K562 (cell line): ENCODE results near the gene RGS3. TPM values are rescaled to one million over a fixed set of nuclear protein-coding genes. Genes with fewer than 3 reads are reported as not detected.

Experiments used
- ATAC-seq: fragments of 200-7000 bp; cut with Tn5 transposase; 3 replicates; pipeline ENCODE4 v1.9.1; 2020; ENCODE audit warnings: moderate library complexity
- BruUV-seq: library from RNA; stranded (reverse); fragments of 400-500 nt; replicated peaks from 2 replicates; lab custom pipeline; 2021; lab: Mats Ljungman, UMichigan
- CTCF ChIA-PET: fragments of 300-600 bp; formaldehyde crosslinking; extraction: SDS; loops from one replicate; lab custom pipeline; 2021; ENCODE audit warnings: low intra/inter-chr PET ratio; lab: Yijun Ruan, JAX
- POLR2A ChIA-PET: fragments of 300-600, 350-650 bp; sonication (Branson Sonifier 250); formaldehyde crosslinking; extraction: SDS; loops from one replicate; lab custom pipeline; 2021; ENCODE audit warnings: antibody characterized with exemption, inconsistent platforms; lab: Yijun Ruan, JAX
- DNase-seq, 4 experiments: peaks; one replicate each; pipeline versions ENCODE4 v3.0.0 to v3.0.0-alpha.2; 2011 to 2018; ENCODE audit warnings: low spot score in 3 of 4, mixed read lengths in 3 of 4; ENCODE audit errors: extremely low read depth in 1 of 4
- FAIRE-seq: peaks from 2 replicates; lab custom pipeline; 2011; peaks lifted over from hg19 to GRCh38; lab: Jason Lieb, UNC
- H2AFZ ChIP-seq: 2 replicates; pipeline ENCODE4 v1.6.0; 2011; ENCODE audit warnings: low read depth, low read length, control low read depth, inconsistent platforms
- H3K27ac ChIP-seq: fragments of 200-600 bp; 3 replicates; pipeline ENCODE4 v1.8.0; 2011; ENCODE audit warnings: low read depth, mild to moderate bottlenecking, control low read depth, inconsistent platforms, low read length, moderate library complexity, mixed read lengths; ENCODE audit errors: extremely low read depth
- H3K27me3 ChIP-seq, 2 experiments: fragments of 300-600 bp in 1 of 2; 2 replicates in 1 of 2; 3 replicates in 1 of 2; pipeline versions ENCODE4 v1.6.0 to v1.8.0; 2011; ENCODE audit warnings: inconsistent platforms in 2 of 2, low read length in 2 of 2, mild to moderate bottlenecking in 1 of 2, mixed read lengths in 1 of 2, moderate library complexity in 1 of 2; ENCODE audit not compliant: control insufficient read depth in 2 of 2, insufficient read depth in 2 of 2
- H3K36me3 ChIP-seq: fragments of 300-600 bp; 3 replicates; pipeline ENCODE4 v1.8.0; 2011; ENCODE audit warnings: mild to moderate bottlenecking, low read length, inconsistent platforms; ENCODE audit not compliant: control insufficient read depth, insufficient read depth
- H3K4me1 ChIP-seq, 2 experiments: fragments of 200-600 bp in 1 of 2; replicated peaks in 1 of 2; 2 replicates in 1 of 2; 3 replicates in 1 of 2; pipeline versions ENCODE4 v1.5.1 to v1.8.0; 2011; ENCODE audit warnings: inconsistent platforms in 2 of 2, low read length in 2 of 2, mild to moderate bottlenecking in 1 of 2, mixed read lengths in 1 of 2, moderate library complexity in 1 of 2; ENCODE audit not compliant: control insufficient read depth in 2 of 2, insufficient read depth in 2 of 2
- H3K4me2 ChIP-seq: 2 replicates; pipeline ENCODE4 v1.6.1; 2011; ENCODE audit warnings: low read length, control low read depth, inconsistent platforms, mixed read lengths; ENCODE audit not compliant: insufficient read depth
- H3K4me3 ChIP-seq: fragments of 200-600 bp; sonication (generic), shearing (Covaris generic); 2 replicates; pipeline ENCODE4 v1.5.1; 2016; ENCODE audit warnings: control low read depth, inconsistent platforms
- H3K79me2 ChIP-seq: fragments of 200-600 bp; 3 replicates; pipeline ENCODE4 v1.8.0; 2011; ENCODE audit warnings: low read length, inconsistent platforms; ENCODE audit not compliant: control insufficient read depth, insufficient read depth
- H3K9ac ChIP-seq, 2 experiments: 2 replicates each; pipeline versions ENCODE4 v1.6.0 to v1.6.1; 2011; ENCODE audit warnings: low read depth in 2 of 2, low read length in 2 of 2, control low read depth in 1 of 2, inconsistent platforms in 1 of 2, mild to moderate bottlenecking in 1 of 2, mixed read lengths in 1 of 2; ENCODE audit not compliant: insufficient read depth in 1 of 2
- H3K9me1 ChIP-seq: one replicate; pipeline ENCODE4 v1.6.0; 2011; ENCODE audit warnings: inconsistent platforms, mild to moderate bottlenecking, low read length, moderate library complexity; ENCODE audit not compliant: control insufficient read depth, insufficient read depth
- H3K9me3 ChIP-seq: replicated peaks from 2 replicates; pipeline ENCODE4 v1.5.1; 2011; ENCODE audit warnings: low read depth, low read length, inconsistent platforms; ENCODE audit not compliant: control insufficient read depth, insufficient read depth
- H4K20me1 ChIP-seq: replicated peaks from 2 replicates; pipeline ENCODE4 v1.6.1; 2011; ENCODE audit warnings: low read length, inconsistent platforms, mixed read lengths; ENCODE audit not compliant: control insufficient read depth, insufficient read depth
- AFF1 ChIP-seq, 2 experiments: fragments of 450-650 bp; IDR thresholded peaks; 2 replicates each; pipeline ENCODE4 v1.6.1; 2018; ENCODE audit warnings: mild to moderate bottlenecking in 2 of 2, low read depth in 1 of 2; ENCODE audit not compliant: partially characterized antibody in 2 of 2
- ATF1 ChIP-seq, 2 experiments: fragments of 450-650 bp in 1 of 2; IDR thresholded peaks; 2 replicates each; pipeline ENCODE4 v1.6.1; 2016; ENCODE audit warnings: missing compliant biosample characterization in 1 of 2, missing genetic modification characterization in 1 of 2
- ETS2 ChIP-seq: IDR thresholded peaks from 2 replicates; pipeline ENCODE4 v1.6.1; 2016; ENCODE audit warnings: borderline replicate concordance, missing genetic modification characterization, mild to moderate bottlenecking, moderate library complexity, missing compliant biosample characterization; ENCODE audit not compliant: poor library complexity, severe bottlenecking
- HINFP ChIP-seq: fragments of 450-650 bp; conservative IDR thresholded peaks from 2 replicates; pipeline ENCODE4 v1.6.1; 2016; ENCODE audit warnings: missing genetic modification characterization, low read depth, mild to moderate bottlenecking, control low read depth, missing compliant biosample characterization
- MBD2 ChIP-seq: sonication (generic); IDR thresholded peaks from 2 replicates; pipeline ENCODE4 v1.6.1; 2016; ENCODE audit warnings: low read depth, borderline replicate concordance
- NONO ChIP-seq, 2 experiments: fragments of 200-400 bp in 1 of 2; fragments of 450-650 bp in 1 of 2; formaldehyde crosslinking in 1 of 2; IDR thresholded peaks; 2 replicates each; pipeline ENCODE4 v1.6.1; 2017; ENCODE audit warnings: low read depth in 2 of 2, mild to moderate bottlenecking in 2 of 2, moderate library complexity in 2 of 2, low read length in 1 of 2
- PTRF ChIP-seq: fragments of 450-650 bp; IDR thresholded peaks from 2 replicates; pipeline ENCODE4 v1.6.1; 2016; ENCODE audit warnings: mild to moderate bottlenecking, missing genetic modification characterization, missing compliant biosample characterization
- PURB ChIP-seq: sonication (generic); formaldehyde crosslinking; IDR thresholded peaks from 2 replicates; pipeline ENCODE4 v1.9.0; 2021; ENCODE audit warnings: low read depth, mild to moderate bottlenecking, missing genetic modification reagents
- THRAP3 ChIP-seq: fragments of 450-650 bp; IDR thresholded peaks from 2 replicates; pipeline ENCODE4 v1.6.1; 2016; ENCODE audit warnings: mild to moderate bottlenecking, inconsistent platforms, borderline replicate concordance
- ZHX1 ChIP-seq: fragments of 150-350 bp; conservative IDR thresholded peaks from 2 replicates; pipeline ENCODE4 v1.6.1; 2014; ENCODE audit warnings: low read length
- ZNF184 ChIP-seq: sonication (generic); formaldehyde crosslinking; IDR thresholded peaks from 2 replicates; pipeline ENCODE4 v1.5.0; 2020; ENCODE audit warnings: missing genetic modification reagents
- ZNF316 ChIP-seq: fragments of 450-650 bp; IDR thresholded peaks from 2 replicates; pipeline ENCODE4 v1.6.1; 2016
- ZNF76 ChIP-seq: fragments of 250-450 bp; sonication (Bioruptor Pico); IDR thresholded peaks from 2 replicates; pipeline ENCODE4 v1.4.0; 2020; ENCODE audit warnings: mild to moderate bottlenecking, moderate library complexity, borderline replicate concordance
- ZNF780A ChIP-seq: fragments of 250-450 bp; sonication (Bioruptor Pico); IDR thresholded peaks from 2 replicates; pipeline ENCODE4 v1.5.0; 2021; ENCODE audit warnings: mild to moderate bottlenecking
- ZSCAN32 ChIP-seq: fragments of 450-650 bp; formaldehyde crosslinking; IDR thresholded peaks from 2 replicates; pipeline ENCODE4 v1.4.0; 2020; ENCODE audit warnings: mild to moderate bottlenecking, moderate library complexity
- WGBS: fragments of 100-300 bp; shearing (Covaris generic); methylation state at CpG from one replicate; pipeline ENCODE4 v1.1.6; 2016; ENCODE audit warnings: low coverage, mixed read lengths; ENCODE audit not compliant: insufficient coverage; ENCODE audit errors: missing lambda C conversion rate; 5-methylcytosine and 5-hydroxymethylcytosine counted together
- in situ Hi-C: fragments of 300-500 bp; cut with MboI; formaldehyde crosslinking; loops from 4 replicates; pipeline ENCODE4 v1.15.0; 2018; ENCODE audit warnings: inconsistent platforms, mixed read lengths
- intact Hi-C: fragments of 100-400 bp; cut with micrococcal nuclease; formaldehyde crosslinking; loops from 2 replicates; pipeline ENCODE4 v1.14.2; 2022
- polyA plus RNA-seq, 8 experiments: library from polyadenylated mRNA; depleted of rRNA in 4 of 8; stranded (reverse) in 5 of 8; unstranded in 3 of 8; fragments of >200 nt; fragmentation: Nextera tagmentation in 2 of 8; fragmentation: Illumina TruSeq in 1 of 8; extraction: Ambion mirVana in 2 of 8; extraction: Trizol in 1 of 8; gene quantifications; 2 replicates each; pipeline versions ENCODE4 v1.2.1 to v1.2.3, GENCODE V29; 2011 to 2014; ENCODE audit warnings: inconsistent platforms in 1 of 8, missing spikeins in 1 of 8
- total RNA-seq, 7 experiments: library from RNA; depleted of rRNA in 6 of 7; stranded (reverse); fragments of >200 nt in 6 of 7; fragmentation: Illumina TruSeq in 2 of 7; extraction: Trizol in 2 of 7; gene quantifications; 2 replicates each; pipeline versions ENCODE4 v1.2.1 to v1.2.3, GENCODE V29; 2011 to 2021; ENCODE audit warnings: low replicate concordance in 1 of 7

The RGS3 gene
- total and polyA plus RNA-seq, 9 of the 15 experiments (the other 6 are each of a cell fraction or from before 2014, with no cell fraction given) = 0.08 to 2.9 (median 0.95) TPM

GRCh38 chr9:113546566-113546965, 83.0 kb downstream of the RGS3 start:
- POLR2A ChIA-PET = interaction anchor here (0.7 kb wide), 1 partner anchor 47 kb away, joined by 3 read pairs; no protein-coding TSS in a partner anchor
- CTCF ChIA-PET = no interaction called here
- TF ChIP-seq ZNF780A (no peak), ZHX1 (no peak), PURB (no peak), ETS2 (tag) (no peak), MBD2 (no peak), NONO (IDR thresholded peaks at IDR 0.05; ENCODE audit: low read depth in 2 of 2, low read length in 1 of 2) (no peak), ZSCAN32 (CRISPR knock-in tag) (no peak), HINFP (no peak), ZNF184 (CRISPR knock-in tag) (no peak), PTRF (tag) (no peak), ZNF76 (CRISPR knock-in tag) (no peak), ATF1 (CRISPR knock-in tag; IDR thresholded peaks at IDR 0.05) (no peak), ATF1 (tag; IDR thresholded peaks at IDR 0.05) (no peak), ZNF316 (no peak), AFF1 (IDR thresholded peaks at IDR 0.05; ENCODE audit: low read depth in 1 of 2, partially characterized antibody in 2 of 2) (no peak), THRAP3 (no peak)

More at GRCh38 chr9:113546566-113546965, 83.0 kb downstream of the RGS3 start:
- DNase-seq = no peak
- H3K27ac ChIP-seq = no peak overlapping the region
- H3K4me2 ChIP-seq = no peak overlapping the region
- H3K4me3 ChIP-seq = no peak overlapping the region
- no peaks in the 10 kb centered on the region for H3K36me3 ChIP-seq
- no peak overlapping the region for H2AFZ ChIP-seq
- no peak for FAIRE-seq
- intact Hi-C loops = no loop called here
- peaks cover 4% of the 10 kb centered on the region for H3K9me1 ChIP-seq
- 31% methylated on average over 5 of the region's 5 CpGs for WGBS
- no peaks in the 10 kb centered on the region for H3K9me3 ChIP-seq
- in situ Hi-C loops = no loop called here
- no peak for ATAC-seq
- no peaks in the 10 kb centered on the region for H3K27me3 ChIP-seq
- no peak overlapping the region for H3K9ac ChIP-seq
- H3K4me1 ChIP-seq = peaks cover 20 to 31% of the 10 kb centered on the region in 2 experiments
- no TSS peak for BruUV-seq
- no peaks in the 10 kb centered on the region for H4K20me1 ChIP-seq
- H3K79me2 ChIP-seq = no peaks in the 10 kb centered on the region
